Prostate gland (tissue), 2 donors: Measurements from ENCODE around the gene TMEM198.

Experiments
- POLR2A ChIP-seq: fragments of 450-650 bp; IDR thresholded peaks from one replicate; pipeline ENCODE4 v1.6.1; 2016; ENCODE audit warnings: antibody characterized with exemption, mild to moderate bottlenecking
- POLR2AphosphoS5 ChIP-seq: sonication (generic); formaldehyde crosslinking; IDR thresholded peaks from one replicate; pipeline ENCODE4 v1.6.1; 2017; ENCODE audit warnings: antibody characterized with exemption
- TF ChIP-seq, protein P1 (sequence below), 4 experiments: fragments of 200-600 bp in 2 of 4; fragments of 450-650 bp in 2 of 4; sonication (generic) in 2 of 4; IDR thresholded peaks; 1 replicate in 3 of 4; 2 replicates in 1 of 4; pipeline ENCODE4 v1.5.1; 2016 to 2019; ENCODE audit warnings: antibody characterized with exemption in 4 of 4, mild to moderate bottlenecking in 2 of 4, moderate library complexity in 2 of 4

DNA sequence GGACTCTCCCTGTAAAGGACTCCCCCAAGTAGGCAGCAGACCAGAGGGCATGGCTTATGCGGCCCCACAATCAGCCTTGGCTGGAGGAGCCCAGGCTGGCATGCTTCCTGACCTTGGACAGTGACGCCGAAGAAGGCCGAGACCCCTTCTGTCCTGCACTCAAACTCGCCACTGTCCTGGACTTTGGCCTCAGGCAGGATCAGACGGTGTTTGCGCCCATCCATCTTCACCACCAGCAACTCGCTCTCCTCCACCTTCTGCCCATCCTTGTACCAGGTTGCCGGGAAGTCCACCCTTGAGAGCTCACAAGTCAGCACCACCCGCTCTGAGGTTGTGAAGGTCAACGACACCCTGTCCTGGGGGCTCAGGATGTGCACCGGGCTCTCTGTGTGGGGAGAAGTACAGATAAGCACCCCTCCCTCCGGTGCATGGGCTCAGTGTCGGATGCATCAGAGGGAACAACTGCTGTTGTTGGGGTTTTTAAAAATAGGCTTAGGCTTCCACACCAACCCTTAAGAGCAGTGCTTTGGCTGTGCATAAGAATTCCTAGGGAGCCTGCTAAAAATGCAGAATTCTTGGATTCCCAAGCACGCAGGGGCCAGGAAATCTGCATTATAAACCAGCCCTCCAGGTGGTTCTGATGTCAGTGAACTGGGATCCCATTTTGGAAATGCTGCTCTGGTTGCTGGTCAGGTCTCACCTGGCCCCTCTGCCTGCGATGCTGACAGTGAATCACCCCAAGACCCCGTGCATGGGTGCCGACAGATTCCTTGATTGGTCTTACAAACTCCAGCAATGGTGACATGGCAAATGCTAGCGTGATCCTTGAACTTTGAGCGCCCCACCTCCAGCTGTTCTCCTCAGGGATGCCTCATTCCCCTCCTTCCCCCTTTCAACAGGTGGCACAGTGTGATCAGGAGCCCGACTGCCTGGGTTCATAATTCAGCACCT, 21.6 kb downstream of the TMEM198 start:
- no peak for TF ChIP-seq POLR2AphosphoS5
- TF ChIP-seq, protein P1, sequence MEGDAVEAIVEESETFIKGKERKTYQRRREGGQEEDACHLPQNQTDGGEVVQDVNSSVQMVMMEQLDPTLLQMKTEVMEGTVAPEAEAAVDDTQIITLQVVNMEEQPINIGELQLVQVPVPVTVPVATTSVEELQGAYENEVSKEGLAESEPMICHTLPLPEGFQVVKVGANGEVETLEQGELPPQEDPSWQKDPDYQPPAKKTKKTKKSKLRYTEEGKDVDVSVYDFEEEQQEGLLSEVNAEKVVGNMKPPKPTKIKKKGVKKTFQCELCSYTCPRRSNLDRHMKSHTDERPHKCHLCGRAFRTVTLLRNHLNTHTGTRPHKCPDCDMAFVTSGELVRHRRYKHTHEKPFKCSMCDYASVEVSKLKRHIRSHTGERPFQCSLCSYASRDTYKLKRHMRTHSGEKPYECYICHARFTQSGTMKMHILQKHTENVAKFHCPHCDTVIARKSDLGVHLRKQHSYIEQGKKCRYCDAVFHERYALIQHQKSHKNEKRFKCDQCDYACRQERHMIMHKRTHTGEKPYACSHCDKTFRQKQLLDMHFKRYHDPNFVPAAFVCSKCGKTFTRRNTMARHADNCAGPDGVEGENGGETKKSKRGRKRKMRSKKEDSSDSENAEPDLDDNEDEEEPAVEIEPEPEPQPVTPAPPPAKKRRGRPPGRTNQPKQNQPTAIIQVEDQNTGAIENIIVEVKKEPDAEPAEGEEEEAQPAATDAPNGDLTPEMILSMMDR (IDR thresholded peaks at IDR 0.05): no peak
- no peak for TF ChIP-seq POLR2A
